CD4-positive, alpha-beta T cell treated with Interleukin-1 beta for 1 hour (primary cell): ENCODE data around the gene POLDIP3.
A peak's percentile ranks its signal among the peaks of the same experiment; 100 is the strongest.
"Not testable (repeated sequence)": the region's sequence is repeated elsewhere in the genome, so short reads cannot be mapped to it uniquely, and the experiment has no call there.

Experiments
- DNase-seq, 2 donors: peaks; one replicate each; pipeline ENCODE4 v3.0.0-alpha.2; 2020 to 2022

Gene POLDIP3

GRCh38 chr22:42553475-42554361, 61.0 kb downstream of the POLDIP3 start, which contains the start of gene SERHL2:
Gene SERHL2, plus strand, starts transcription at chr22:42553956. Its CDS starts 65 bp downstream, at chr22:42554021.
- peak; percentile 87 to 94 for DNase-seq

- not testable (repeated sequence) for DNase-seq
Measured at GRCh38 chr22:42552294-42552647, 62.4 kb downstream of the POLDIP3 start.

- no peak for DNase-seq
Measured at GRCh38 chr22:42549331-42550060, 65.2 kb downstream of the POLDIP3 start.

GRCh38 chr22:42548597-42549330, 65.9 kb downstream of the POLDIP3 start:
- DNase-seq: no peak

GRCh38 chr22:42548126-42548525, 66.6 kb downstream of the POLDIP3 start:
- DNase-seq: not testable (repeated sequence)

GRCh38 chr22:42547562-42547961, 67.1 kb downstream of the POLDIP3 start:
- no peak for DNase-seq

- DNase-seq: no peak
Measured at GRCh38 chr22:42544686-42545085, 70.0 kb downstream of the POLDIP3 start.

GRCh38 chr22:42539236-42539771, 75.4 kb downstream of the POLDIP3 start:
- peak in 1 of 2 donors; percentile 30 for DNase-seq

GRCh38 chr22:42537199-42537831, 77.4 kb downstream of the POLDIP3 start:
- peak in 1 of 2 donors; percentile 20 for DNase-seq

GRCh38 chr22:42536634-42537033, 78.0 kb downstream of the POLDIP3 start:
- peak in 1 of 2 donors; percentile 13 for DNase-seq

GRCh38 chr22:42536166-42536565, 78.5 kb downstream of the POLDIP3 start:
- no peak for DNase-seq

- DNase-seq: not testable (repeated sequence)
Measured at GRCh38 chr22:42535082-42535731, 79.5 kb downstream of the POLDIP3 start.
